Fibroblast of mammary gland (primary cell): ENCODE data around the gene WFIKKN1.

Source experiments
- DNase-seq: peaks from one replicate; pipeline ENCODE4 v3.0.0-alpha.2; 2010; ENCODE audit warnings: low read depth
- H3K4me3 ChIP-seq: 2 replicates; pipeline ENCODE4 v1.5.1; 2011; ENCODE audit warnings: low read depth, mild to moderate bottlenecking, low read length, moderate library complexity; ENCODE audit not compliant: control insufficient read depth
- CTCF ChIP-seq: conservative IDR thresholded peaks from 2 replicates; pipeline ENCODE4 v1.5.1; 2011; ENCODE audit warnings: low read depth, low read length, inconsistent platforms; ENCODE audit not compliant: control insufficient read depth, insufficient read depth

WFIKKN1 gene

GRCh38 chr16:624526-625070, 6.2 kb upstream of the WFIKKN1 start:
- TF ChIP-seq CTCF, result no peak
- DNase-seq, result no peak

GRCh38 chr16:625117-625976, 5.4 kb upstream of the WFIKKN1 start:
- no peak overlapping the region for H3K4me3 ChIP-seq
- no peak for TF ChIP-seq CTCF
- DNase-seq, result no peak

More at GRCh38 chr16:624526-625070, 6.2 kb upstream of the WFIKKN1 start:
- H3K4me3 ChIP-seq, result no peak overlapping the region

- no peak for TF ChIP-seq CTCF
- no peak overlapping the region for H3K4me3 ChIP-seq
- DNase-seq, result no peak
Observed at GRCh38 chr16:625977-626765, 4.6 kb upstream of the WFIKKN1 start.

- no peak overlapping the region for H3K4me3 ChIP-seq
- TF ChIP-seq CTCF, result no peak
- DNase-seq, result peak; percentile 98
Observed at GRCh38 chr16:626787-627453, 3.9 kb upstream of the WFIKKN1 start.

- no peak for TF ChIP-seq CTCF
- peak; percentile 56 for DNase-seq
- no peak overlapping the region for H3K4me3 ChIP-seq
Observed at GRCh38 chr16:627454-628239, 3.1 kb upstream of the WFIKKN1 start.
